Thoracic aorta (tissue), 2 donors: ENCODE measurements around the gene RNF207. TPM values are rescaled to one million over a fixed set of nuclear protein-coding genes. Genes with fewer than 3 reads are reported as not detected.

ENCODE experiments used
- ATAC-seq: fragments of 150-250 bp; one replicate; pipeline ENCODE4 v1.8.0; 2017; ENCODE audit warnings: low read depth; ENCODE audit not compliant: insufficient number of reproducible peaks, low FRiP score
- DNase-seq: peaks from one replicate; pipeline ENCODE4 v3.0.0-alpha.2; 2020; ENCODE audit warnings: low spot score
- H3K27ac ChIP-seq, 2 donors: fragments of 200-600 bp; sonication (generic); 1 replicate in 1 of 2; 2 replicates in 1 of 2; pipeline ENCODE4 v1.5.1; 2016; ENCODE audit warnings: mild to moderate bottlenecking in 2 of 2, moderate library complexity in 2 of 2
- H3K27me3 ChIP-seq: fragments of 200-600 bp; sonication (generic); replicated peaks from 2 replicates; pipeline ENCODE4 v1.6.0; 2016; ENCODE audit warnings: mild to moderate bottlenecking; ENCODE audit not compliant: insufficient read depth
- H3K36me3 ChIP-seq: fragments of 200-600 bp; sonication (generic); one replicate; pipeline ENCODE4 v1.5.1; 2016
- H3K4me1 ChIP-seq, 2 donors: fragments of 200-600 bp; sonication (generic); 1 replicate in 1 of 2; 2 replicates in 1 of 2; pipeline versions ENCODE4 v1.5.1 to v1.6.0; 2016; ENCODE audit warnings: low read depth in 2 of 2, mild to moderate bottlenecking in 1 of 2; ENCODE audit not compliant: control insufficient read depth in 1 of 2
- H3K4me3 ChIP-seq: fragments of 200-600 bp; sonication (generic); 2 replicates; pipeline ENCODE4 v1.5.1; 2016; ENCODE audit warnings: mild to moderate bottlenecking
- H3K9me3 ChIP-seq: fragments of 200-600 bp; sonication (generic); 2 replicates; pipeline ENCODE4 v1.5.1; 2016
- CTCF ChIP-seq: fragments of 200-600 bp; sonication (generic); IDR thresholded peaks from one replicate; pipeline ENCODE4 v1.5.1; 2019; ENCODE audit warnings: antibody characterized with exemption
- total RNA-seq, 2 donors: library from RNA; depleted of rRNA; stranded (reverse); fragments of >200 nt; gene quantifications; one replicate each; pipeline versions ENCODE4 v1.1.0 to v1.2.3, GENCODE V29; 2016

The RNF207 gene
- total RNA-seq, 2 donors from 2014 or later, result 30.5 to 50.1 TPM

GRCh38 chr1:6168947-6169586, 36.9 kb upstream of the RNF207 start:
- TF ChIP-seq CTCF, result no peak
- Histone ChIP-seq H3K4me3 (no peak overlapping the region), H3K9me3 (no peaks in the 10 kb centered on the region), H3K4me1 (no peaks in the 10 kb centered on the region), H3K27me3 (no peaks in the 10 kb centered on the region), H3K36me3 (no peaks in the 10 kb centered on the region), H3K27ac (no peak overlapping the region)
- no peak for ATAC-seq
- no peak for DNase-seq

DNA sequence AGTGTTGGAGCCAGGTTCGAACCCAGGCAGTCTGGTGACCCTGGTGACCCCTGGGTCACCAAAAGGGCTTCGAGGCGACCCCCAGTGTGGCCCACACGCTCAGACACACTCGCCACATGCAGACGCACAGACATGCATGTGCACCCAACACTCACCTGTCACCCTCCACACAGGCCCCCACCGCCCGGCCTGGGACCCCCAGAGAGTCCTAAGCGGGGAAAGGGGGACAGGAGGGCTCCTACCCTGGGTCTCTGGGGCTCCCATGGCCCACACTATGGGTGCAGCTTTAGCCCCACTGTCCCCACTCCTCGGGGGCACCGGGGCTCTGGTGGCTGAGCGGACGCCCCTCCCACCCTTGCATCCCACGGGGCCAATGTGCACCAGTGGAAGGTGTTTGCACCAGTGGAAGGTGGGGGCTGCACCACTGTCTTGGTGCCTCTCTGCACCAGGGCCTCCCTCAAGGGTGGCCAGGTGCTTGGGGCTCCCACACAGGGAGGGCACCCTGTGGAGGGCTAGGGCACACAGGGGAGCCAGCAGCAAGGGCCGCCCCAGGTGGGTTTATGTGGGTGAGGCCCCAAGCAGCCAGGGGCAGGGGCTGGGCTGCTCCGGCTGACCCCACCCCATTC, 35.7 kb upstream of the RNF207 start:
- TF ChIP-seq CTCF, result no peak
- H3K27me3 ChIP-seq, result no peaks in the 10 kb centered on the region
- no peak overlapping the region for H3K4me3 ChIP-seq
- H3K27ac ChIP-seq, result no peak overlapping the region
- H3K36me3 ChIP-seq, result no peaks in the 10 kb centered on the region
- DNase-seq, result no peak
- H3K4me1 ChIP-seq, result no peaks in the 10 kb centered on the region
- H3K9me3 ChIP-seq, result no peaks in the 10 kb centered on the region
- no peak for ATAC-seq

- no peaks in the 10 kb centered on the region for H3K27me3 ChIP-seq
- no peak for ATAC-seq
Measured at GRCh38 chr1:6170742-6171201, 35.1 kb upstream of the RNF207 start.

DNA sequence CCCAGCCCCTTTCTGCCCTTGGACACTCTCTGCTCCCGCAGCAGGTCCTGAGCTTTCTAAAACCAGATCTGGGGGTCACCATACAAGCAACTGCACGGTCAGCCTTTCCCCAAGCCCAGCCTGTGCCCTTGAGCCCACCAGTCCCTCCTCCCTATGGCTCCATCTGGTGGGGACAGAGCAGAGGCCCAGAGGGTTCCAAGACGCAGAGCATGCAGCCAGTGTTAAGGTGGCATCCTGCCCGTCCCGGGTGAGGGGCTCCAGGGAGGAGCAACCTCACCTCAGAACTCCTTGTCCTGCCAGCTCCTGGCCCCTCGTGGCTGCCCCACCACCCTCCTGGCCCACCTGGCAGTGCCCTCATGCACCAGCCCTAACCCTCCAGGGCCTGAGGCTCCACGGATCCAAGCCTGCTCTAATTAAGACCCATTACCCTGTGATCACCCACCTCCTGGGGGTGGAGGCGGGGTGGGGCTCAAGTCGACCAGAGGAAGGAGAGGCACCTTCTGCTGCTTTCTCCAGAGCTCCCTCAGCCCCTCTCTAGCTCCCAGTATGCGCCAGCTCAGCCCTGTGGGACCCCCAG, 34.3 kb upstream of the RNF207 start:
- no peak for DNase-seq
- H3K4me1 ChIP-seq, result no peaks in the 10 kb centered on the region
- H3K9me3 ChIP-seq, result no peaks in the 10 kb centered on the region
- no peak overlapping the region for H3K4me3 ChIP-seq
- no peak for ATAC-seq
- no peak for TF ChIP-seq CTCF
- no peak overlapping the region for H3K27ac ChIP-seq
- H3K27me3 ChIP-seq, result no peaks in the 10 kb centered on the region
- no peaks in the 10 kb centered on the region for H3K36me3 ChIP-seq

More at GRCh38 chr1:6170742-6171201, 35.1 kb upstream of the RNF207 start:
- DNase-seq, result no peak
- Histone ChIP-seq H3K36me3 (no peaks in the 10 kb centered on the region), H3K4me3 (no peak overlapping the region), H3K4me1 (no peaks in the 10 kb centered on the region), H3K9me3 (no peaks in the 10 kb centered on the region), H3K27ac (no peak overlapping the region)
- no peak for TF ChIP-seq CTCF

GRCh38 chr1:6172549-6172948, 33.4 kb upstream of the RNF207 start:
- ATAC-seq, result no peak
- Histone ChIP-seq H3K36me3 (no peaks in the 10 kb centered on the region), H3K27me3 (no peaks in the 10 kb centered on the region), H3K9me3 (no peaks in the 10 kb centered on the region), H3K27ac (no peak overlapping the region), H3K4me3 (no peak overlapping the region), H3K4me1 (no peaks in the 10 kb centered on the region)
- DNase-seq, result no peak
- no peak for TF ChIP-seq CTCF
